Measurements from ENCODE around the gene PRKG1.

PRKG1 gene

DNA sequence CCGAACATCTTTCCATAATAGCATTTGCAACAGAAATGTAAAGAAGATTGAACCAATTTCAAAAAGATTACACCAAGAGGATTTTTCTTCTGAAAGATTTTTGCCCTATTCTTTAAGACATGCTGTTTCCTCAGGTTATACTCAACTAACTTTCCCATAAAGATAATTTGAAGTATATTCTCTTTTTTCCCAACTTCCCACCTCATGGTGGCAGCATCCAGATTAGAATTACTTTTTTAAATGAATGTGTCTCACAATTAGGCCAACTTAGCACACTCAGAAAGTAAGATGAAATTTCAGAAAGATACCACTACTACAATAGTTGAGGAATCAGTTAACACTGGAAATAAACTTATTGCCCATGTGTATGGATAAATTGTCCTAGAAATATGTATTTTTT, 803.3 kb downstream of the PRKG1 start:
- DNase-seq (no peak), ATAC-seq (no peak)
- no peaks in the 10 kb centered on the region for H3K9me3 Mint-ChIP-seq
- no peak overlapping the region for H3K27ac Mint-ChIP-seq
- H3K27me3 Mint-ChIP-seq: peaks cover 2% of the 10 kb centered on the region
- no peak overlapping the region for H3K4me3 Mint-ChIP-seq
- no peaks in the 10 kb centered on the region for H3K36me3 Mint-ChIP-seq (ENCODE audit: low read depth)
- peaks cover 14% of the 10 kb centered on the region for H3K4me1 Mint-ChIP-seq

DNA sequence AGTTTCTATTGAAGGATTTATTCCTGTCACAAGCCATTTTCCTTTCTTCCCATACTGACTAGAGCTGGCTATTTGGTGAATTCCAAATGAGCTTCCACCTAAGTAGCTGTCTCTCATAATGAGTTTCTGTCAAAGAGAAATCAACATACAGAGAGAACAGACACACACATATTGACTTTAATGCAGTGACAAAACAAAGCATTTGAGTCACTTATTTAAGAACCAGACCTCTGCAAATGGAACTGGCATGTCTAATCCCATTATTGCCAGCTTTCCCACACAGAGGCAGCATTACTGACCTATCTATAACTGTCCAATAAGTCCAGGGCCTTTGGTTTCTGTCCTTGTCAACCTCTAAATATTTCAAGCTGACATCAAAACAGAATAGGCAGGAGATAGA, 804.4 kb downstream of the PRKG1 start:
- ATAC-seq: no peak
- no peak for DNase-seq
- Mint-ChIP-seq H3K9me3 (no peaks in the 10 kb centered on the region), H3K27ac (no peak overlapping the region), H3K4me1 (peaks cover 14% of the 10 kb centered on the region), H3K27me3 (peaks cover 2% of the 10 kb centered on the region), H3K4me3 (no peak overlapping the region), H3K36me3 (ENCODE audit: low read depth) (no peaks in the 10 kb centered on the region)

DNA sequence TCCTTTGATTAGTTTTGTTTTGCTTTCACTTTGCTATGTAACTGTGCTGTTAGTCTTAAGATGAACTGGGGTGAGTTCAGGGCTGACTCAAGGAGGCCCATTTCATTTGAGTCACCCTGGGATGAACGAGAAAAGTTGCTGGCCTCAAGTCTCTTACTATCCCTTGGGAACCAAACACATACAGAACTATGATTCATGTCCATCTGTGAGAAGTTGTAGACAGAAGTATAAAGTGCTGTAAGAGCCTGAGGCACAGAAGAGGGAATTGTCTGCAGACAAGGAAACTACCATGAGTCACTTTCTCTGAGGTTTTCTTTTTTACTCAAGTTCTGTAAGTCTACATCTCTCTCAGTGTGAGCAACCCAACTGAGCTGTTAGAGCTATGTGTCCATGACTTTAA, 805.0 kb downstream of the PRKG1 start:
- Mint-ChIP-seq H3K4me1 (peaks cover 14% of the 10 kb centered on the region), H3K4me3 (no peak overlapping the region), H3K27ac (peak overlapping the region; percentile 50), H3K36me3 (ENCODE audit: low read depth) (no peaks in the 10 kb centered on the region), H3K9me3 (no peaks in the 10 kb centered on the region), H3K27me3 (peaks cover 2% of the 10 kb centered on the region)
- ATAC-seq: peak; percentile 92
- no peak for DNase-seq

DNA sequence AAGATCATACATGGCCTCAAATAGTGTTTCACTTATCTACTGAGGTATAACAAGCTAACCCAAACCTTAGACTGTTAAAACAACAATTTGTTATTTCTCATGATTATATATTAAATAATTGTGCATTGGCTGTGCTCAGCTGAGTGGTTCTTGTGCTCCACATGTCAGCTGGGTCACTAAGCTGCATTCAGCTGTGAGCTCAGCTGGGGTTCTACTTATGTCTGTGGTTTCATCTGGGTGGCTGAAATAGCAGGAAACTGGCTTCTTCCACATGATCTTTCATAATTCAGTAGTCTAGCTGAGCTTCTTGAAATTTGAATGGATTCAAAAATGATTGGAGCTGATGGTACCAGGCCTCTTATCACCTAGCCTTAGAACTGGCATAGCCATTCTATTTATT, 806.9 kb downstream of the PRKG1 start:
- no peak for ATAC-seq
- H3K27me3 Mint-ChIP-seq: no peaks in the 10 kb centered on the region
- no peak for DNase-seq
- no peak overlapping the region for H3K4me3 Mint-ChIP-seq
- peaks cover 3% of the 10 kb centered on the region for H3K9me3 Mint-ChIP-seq
- no peak overlapping the region for H3K27ac Mint-ChIP-seq
- no peaks in the 10 kb centered on the region for H3K36me3 Mint-ChIP-seq (ENCODE audit: low read depth)
- peaks cover 14% of the 10 kb centered on the region for H3K4me1 Mint-ChIP-seq

DNA sequence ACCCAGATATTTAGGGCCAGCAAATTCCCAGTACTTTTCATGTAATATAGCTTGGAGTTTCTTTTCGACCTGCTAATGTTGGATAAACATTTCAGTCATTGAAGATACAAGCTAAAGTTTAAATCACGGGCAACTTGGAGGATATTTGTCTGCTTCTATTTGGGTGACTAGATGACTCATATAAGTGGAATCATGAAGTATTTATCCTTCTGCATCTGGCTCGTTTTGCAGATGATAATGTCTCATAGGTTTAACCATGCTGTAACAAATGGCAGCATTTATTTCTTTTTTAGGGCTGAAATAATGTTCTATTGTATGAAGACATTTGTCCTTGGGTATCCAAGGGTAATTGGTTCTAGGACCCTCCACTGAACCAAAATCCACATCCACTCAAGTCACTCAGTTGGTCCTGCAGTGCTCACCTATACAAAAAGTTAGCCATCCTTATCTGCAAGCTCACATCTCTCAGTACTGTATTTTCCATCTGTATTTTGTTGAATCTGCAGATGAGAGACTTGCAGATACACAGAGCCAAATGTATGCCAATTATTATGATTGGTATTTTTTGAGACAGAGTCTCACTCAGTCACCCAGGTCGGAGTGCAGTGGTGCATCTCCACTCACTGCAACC, 812.3 kb downstream of the PRKG1 start:
- ATAC-seq (no peak), DNase-seq (no peak)
- H3K36me3 Mint-ChIP-seq (ENCODE audit: low read depth): no peaks in the 10 kb centered on the region
- no peaks in the 10 kb centered on the region for H3K4me1 Mint-ChIP-seq
- H3K27me3 Mint-ChIP-seq: no peaks in the 10 kb centered on the region
- H3K27ac Mint-ChIP-seq: no peak overlapping the region
- H3K9me3 Mint-ChIP-seq: peaks cover 3% of the 10 kb centered on the region
- H3K4me3 Mint-ChIP-seq: no peak overlapping the region

DNA sequence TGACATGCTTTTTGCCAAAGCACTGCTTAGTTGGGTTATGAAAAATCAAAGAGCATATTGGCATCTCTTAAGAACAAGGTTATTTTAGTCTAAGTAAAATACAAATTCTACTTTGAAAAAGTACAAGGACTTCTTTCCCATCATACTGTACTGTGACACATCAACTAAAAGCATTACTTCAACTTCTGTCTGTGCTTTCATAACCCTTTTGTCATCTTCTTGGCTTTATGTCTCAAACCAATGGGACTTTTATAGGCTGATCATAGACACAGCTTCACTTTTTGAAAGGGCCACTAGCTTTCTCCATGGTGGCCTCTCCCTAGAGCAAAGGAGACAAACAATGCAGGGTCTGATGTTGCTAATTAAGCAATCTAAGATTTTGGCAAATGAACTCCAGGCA, 814.0 kb downstream of the PRKG1 start:
- DNase-seq (no peak), ATAC-seq (no peak)
- H3K27me3 Mint-ChIP-seq: no peaks in the 10 kb centered on the region
- no peak overlapping the region for H3K4me3 Mint-ChIP-seq
- H3K36me3 Mint-ChIP-seq (ENCODE audit: low read depth): no peaks in the 10 kb centered on the region
- H3K4me1 Mint-ChIP-seq: no peaks in the 10 kb centered on the region
- no peak overlapping the region for H3K27ac Mint-ChIP-seq
- peaks cover 3% of the 10 kb centered on the region for H3K9me3 Mint-ChIP-seq

DNA sequence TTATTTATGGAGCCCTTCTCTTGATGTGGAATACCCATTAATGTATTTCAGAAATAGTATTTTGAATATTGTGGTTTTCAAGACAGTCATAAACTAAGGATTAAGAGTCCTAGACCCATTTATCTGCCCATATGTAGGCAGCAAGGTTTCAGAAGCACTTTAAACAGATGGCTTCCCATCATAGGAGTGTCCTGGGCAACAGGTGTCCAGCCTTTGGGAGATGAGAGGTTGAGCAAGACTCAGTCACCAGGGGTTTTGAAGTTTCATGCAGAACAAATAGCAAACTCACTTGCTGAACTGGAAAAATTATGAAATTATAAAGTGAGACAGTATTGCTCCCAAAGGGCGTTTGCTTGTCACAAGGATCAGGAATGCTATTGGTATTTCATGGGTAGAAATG, 818.0 kb downstream of the PRKG1 start:
- ATAC-seq (no peak), DNase-seq (no peak)
- H3K4me1 Mint-ChIP-seq: no peaks in the 10 kb centered on the region
- H3K4me3 Mint-ChIP-seq: no peak overlapping the region
- no peaks in the 10 kb centered on the region for H3K27me3 Mint-ChIP-seq
- no peak overlapping the region for H3K27ac Mint-ChIP-seq
- H3K9me3 Mint-ChIP-seq: no peaks in the 10 kb centered on the region
- no peaks in the 10 kb centered on the region for H3K36me3 Mint-ChIP-seq (ENCODE audit: low read depth)

DNA sequence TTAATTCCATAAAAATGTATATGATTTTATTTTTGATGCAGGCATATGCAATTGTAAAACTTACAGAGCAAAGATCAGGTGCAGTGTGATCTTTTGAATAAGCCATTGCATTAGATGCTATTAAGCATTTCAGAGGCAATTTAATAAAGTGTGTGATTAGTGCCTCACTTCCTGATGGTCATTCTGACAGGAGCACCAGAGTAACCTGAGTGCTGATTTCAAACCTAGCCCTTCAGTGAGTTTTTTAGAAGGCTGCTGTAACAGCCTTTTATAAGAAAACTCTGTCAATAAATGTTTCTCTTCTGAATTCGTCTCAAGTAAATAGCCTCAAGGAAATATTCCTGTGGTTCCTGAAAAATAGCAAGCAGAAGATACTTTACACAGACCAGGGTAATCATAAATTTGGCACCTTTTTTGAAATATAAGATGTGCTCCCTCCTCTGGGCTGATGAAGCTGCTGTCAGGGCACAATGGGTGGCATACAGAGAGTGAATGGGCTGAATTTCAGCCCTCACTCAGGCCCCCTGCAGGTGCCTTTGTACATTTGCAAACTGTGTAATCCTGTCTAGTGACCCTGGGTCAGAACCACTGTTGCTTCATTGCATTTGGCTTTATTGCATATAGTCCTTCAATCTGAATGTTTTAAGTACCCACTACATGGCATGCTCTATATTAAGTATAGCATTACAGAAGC, 818.8 kb downstream of the PRKG1 start:
- no peak for ATAC-seq

DNA sequence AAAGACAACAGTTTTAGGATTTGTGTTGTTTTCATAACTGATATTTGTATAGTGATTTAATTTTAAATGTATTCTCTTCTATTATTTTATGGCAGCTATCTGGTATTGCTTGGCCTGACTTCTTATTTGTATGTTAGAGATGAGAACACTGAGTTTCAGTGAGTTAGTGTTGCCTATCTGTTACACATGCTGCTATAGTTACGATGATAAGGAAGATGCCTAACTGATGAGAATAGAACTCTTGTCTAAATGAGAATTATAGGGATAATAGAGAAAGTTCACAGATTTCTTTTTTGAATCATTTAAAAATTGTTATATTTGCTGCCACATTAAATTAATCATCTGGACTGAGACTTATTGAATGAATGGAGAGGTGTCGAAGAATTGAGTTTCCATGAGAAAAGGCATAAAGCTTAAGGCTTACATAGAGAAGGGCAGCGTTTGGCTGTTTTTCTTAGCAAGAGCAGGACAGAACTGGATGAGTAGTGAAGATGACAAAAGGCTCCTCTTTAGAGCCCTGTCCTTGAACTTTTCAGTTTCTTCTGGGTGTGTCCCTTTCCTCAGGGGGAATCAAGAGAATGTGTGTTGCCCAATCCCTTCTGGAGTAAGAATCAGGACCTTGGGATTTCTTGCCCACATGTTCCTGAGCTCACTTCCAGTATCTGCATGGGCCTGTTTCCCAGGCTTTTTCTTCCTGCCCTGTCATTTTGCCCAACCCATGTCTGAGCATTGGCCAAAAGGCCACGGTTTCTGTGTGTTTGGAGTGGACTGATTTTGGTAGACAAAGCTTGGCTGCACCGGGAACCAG, 820.7 kb downstream of the PRKG1 start:
- H3K27ac Mint-ChIP-seq: no peak overlapping the region
- no peaks in the 10 kb centered on the region for H3K4me1 Mint-ChIP-seq
- DNase-seq (no peak), ATAC-seq (no peak)
- H3K27me3 Mint-ChIP-seq: no peaks in the 10 kb centered on the region
- H3K36me3 Mint-ChIP-seq (ENCODE audit: low read depth): no peaks in the 10 kb centered on the region
- no peak overlapping the region for H3K4me3 Mint-ChIP-seq
- no peaks in the 10 kb centered on the region for H3K9me3 Mint-ChIP-seq

More for the DNA sequence above, 818.8 kb downstream of the PRKG1 start:
- Mint-ChIP-seq H3K4me1 (no peaks in the 10 kb centered on the region), H3K27me3 (no peaks in the 10 kb centered on the region), H3K9me3 (no peaks in the 10 kb centered on the region), H3K4me3 (no peak overlapping the region), H3K36me3 (ENCODE audit: low read depth) (no peaks in the 10 kb centered on the region), H3K27ac (no peak overlapping the region)
- no peak for DNase-seq

DNA sequence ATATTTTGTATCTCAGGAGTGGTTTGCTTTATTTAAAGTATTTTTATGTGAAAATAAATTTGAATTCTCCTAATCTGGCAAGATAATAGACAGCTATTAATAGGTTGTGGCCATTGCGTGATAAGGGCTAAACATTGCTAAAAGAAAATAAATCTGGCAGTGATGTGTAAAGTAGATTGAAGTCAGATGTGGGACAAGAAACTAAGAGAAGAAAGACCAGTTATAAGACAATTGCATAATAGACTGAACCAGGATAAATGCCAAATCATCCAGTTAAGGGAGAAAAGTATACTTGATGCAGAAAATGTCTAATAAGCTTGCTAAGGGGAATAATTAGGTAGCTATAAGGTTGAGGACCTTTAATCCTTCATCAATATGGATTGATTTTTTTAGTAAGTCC, 822.6 kb downstream of the PRKG1 start:
- no peaks in the 10 kb centered on the region for H3K36me3 Mint-ChIP-seq (ENCODE audit: low read depth)
- no peak overlapping the region for H3K4me3 Mint-ChIP-seq
- ATAC-seq: no peak
- H3K27ac Mint-ChIP-seq: no peak overlapping the region
- DNase-seq: no peak
- H3K27me3 Mint-ChIP-seq: no peaks in the 10 kb centered on the region
- no peaks in the 10 kb centered on the region for H3K4me1 Mint-ChIP-seq
- H3K9me3 Mint-ChIP-seq: no peaks in the 10 kb centered on the region

DNA sequence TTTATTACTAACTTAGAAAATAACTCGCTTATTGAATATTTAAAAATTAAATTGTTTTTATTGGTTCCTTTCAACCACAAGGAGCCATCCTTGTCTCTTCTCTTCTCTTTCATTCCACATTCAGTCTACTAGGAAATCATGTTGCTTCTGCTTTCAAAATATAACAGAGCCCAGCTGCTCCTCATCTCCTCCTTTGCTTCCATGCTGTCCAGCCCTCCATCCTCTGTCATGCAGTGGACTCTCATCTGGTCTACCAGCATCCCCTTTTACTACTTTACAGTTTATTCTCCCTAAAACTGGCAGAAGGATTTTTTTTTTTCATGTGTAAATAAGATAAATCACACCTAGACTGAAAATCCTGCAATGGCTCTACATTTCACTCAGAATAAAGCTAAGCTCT, 823.3 kb downstream of the PRKG1 start:
- Mint-ChIP-seq H3K36me3 (ENCODE audit: low read depth) (no peaks in the 10 kb centered on the region), H3K4me1 (no peaks in the 10 kb centered on the region), H3K27ac (no peak overlapping the region), H3K4me3 (no peak overlapping the region), H3K9me3 (no peaks in the 10 kb centered on the region), H3K27me3 (no peaks in the 10 kb centered on the region)
- no peak for DNase-seq
- ATAC-seq: no peak

DNA sequence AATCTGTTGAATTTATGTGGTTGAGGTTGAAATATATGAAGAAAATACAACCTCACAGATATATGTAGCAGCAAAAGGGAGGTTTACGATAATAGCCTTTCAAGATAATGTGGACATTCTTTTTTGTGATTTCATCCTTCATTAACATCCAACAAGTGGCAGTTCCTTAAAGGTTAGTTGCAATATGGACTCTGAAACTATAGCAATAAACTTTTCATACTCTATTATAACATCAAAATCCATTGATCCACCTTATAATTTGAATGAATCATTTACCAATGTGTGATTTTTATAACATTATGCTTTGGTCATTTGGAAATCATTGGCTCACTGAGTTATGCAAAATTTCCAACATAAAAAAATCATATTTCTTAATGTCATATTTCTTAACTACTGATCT, 825.9 kb downstream of the PRKG1 start:
- H3K4me1 Mint-ChIP-seq: no peaks in the 10 kb centered on the region
- ATAC-seq (no peak), DNase-seq (no peak)
- no peak overlapping the region for H3K27ac Mint-ChIP-seq
- no peaks in the 10 kb centered on the region for H3K27me3 Mint-ChIP-seq
- no peaks in the 10 kb centered on the region for H3K9me3 Mint-ChIP-seq
- H3K36me3 Mint-ChIP-seq (ENCODE audit: low read depth): no peaks in the 10 kb centered on the region
- H3K4me3 Mint-ChIP-seq: no peak overlapping the region

DNA sequence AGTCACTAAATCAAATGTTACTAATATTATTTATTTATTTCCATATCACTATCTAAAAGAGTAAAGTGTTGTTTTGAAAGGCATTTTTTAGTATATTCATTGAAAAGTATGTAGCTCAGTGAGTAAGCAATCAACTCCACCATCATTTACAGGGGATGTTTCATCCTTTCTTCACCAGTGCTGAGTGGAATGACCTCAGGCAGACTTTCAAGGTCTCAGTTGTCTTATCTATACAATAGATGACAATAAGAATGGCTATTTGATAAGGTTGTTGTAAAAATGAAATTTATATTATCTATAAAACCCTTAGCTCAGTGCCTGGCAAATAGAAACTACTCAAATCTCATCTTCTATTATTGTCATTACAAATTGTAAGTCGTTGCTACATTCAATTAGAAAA, 829.4 kb downstream of the PRKG1 start:
- no peak overlapping the region for H3K4me3 Mint-ChIP-seq
- no peak for DNase-seq
- H3K27ac Mint-ChIP-seq: no peak overlapping the region
- no peaks in the 10 kb centered on the region for H3K9me3 Mint-ChIP-seq
- H3K4me1 Mint-ChIP-seq: no peaks in the 10 kb centered on the region
- no peaks in the 10 kb centered on the region for H3K36me3 Mint-ChIP-seq (ENCODE audit: low read depth)
- no peaks in the 10 kb centered on the region for H3K27me3 Mint-ChIP-seq
- ATAC-seq: no peak

DNA sequence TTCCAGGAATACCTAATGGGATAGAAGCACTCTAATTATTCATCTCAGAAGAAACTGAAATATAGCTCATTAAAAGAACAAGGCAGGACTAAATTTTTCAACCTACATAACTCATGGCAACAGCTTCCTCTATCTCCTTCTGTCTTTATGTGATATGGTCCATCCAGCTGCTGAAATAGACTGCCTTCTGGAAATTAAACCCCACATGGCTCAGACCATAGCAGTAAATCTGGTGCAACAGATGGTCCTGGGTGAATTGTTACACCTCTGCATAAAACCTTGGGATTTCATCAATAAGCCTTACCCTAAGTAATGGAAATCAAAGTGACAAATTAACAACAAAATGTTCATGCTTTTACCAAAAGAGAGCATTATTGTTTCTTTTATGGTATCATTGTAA, 830.7 kb downstream of the PRKG1 start:
- Mint-ChIP-seq H3K4me1 (no peaks in the 10 kb centered on the region), H3K27me3 (peaks cover 1% of the 10 kb centered on the region), H3K27ac (no peak overlapping the region), H3K9me3 (no peaks in the 10 kb centered on the region), H3K4me3 (no peak overlapping the region), H3K36me3 (ENCODE audit: low read depth) (no peaks in the 10 kb centered on the region)
- ATAC-seq (no peak), DNase-seq (no peak)

DNA sequence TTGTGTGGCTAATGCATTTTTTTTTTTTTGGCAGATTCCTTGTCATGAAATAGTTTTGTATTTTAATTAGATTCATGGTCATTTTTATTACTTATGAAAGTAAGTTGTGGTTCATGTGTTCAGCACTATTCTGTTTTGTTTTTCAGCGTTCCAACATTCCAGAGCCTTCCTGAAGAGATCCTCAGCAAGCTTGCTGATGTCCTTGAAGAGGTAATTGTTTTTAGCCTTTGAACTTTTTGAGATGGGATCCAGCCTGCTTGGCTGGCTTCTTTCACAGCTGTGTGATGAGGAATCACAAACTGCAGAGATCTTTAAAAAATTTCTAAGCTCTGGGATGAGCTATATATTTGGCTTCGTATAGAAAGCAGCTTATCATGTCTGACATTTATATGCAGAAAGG, 833.1 kb downstream of the PRKG1 start:
- H3K9me3 Mint-ChIP-seq: no peaks in the 10 kb centered on the region
- H3K36me3 Mint-ChIP-seq (ENCODE audit: low read depth): no peaks in the 10 kb centered on the region
- H3K27ac Mint-ChIP-seq: no peak overlapping the region
- no peak overlapping the region for H3K4me3 Mint-ChIP-seq
- ATAC-seq: no peak
- H3K27me3 Mint-ChIP-seq: peaks cover 1% of the 10 kb centered on the region
- no peak for DNase-seq
- H3K4me1 Mint-ChIP-seq: no peaks in the 10 kb centered on the region

All from activated naive CD8-positive, alpha-beta T cell treated with anti-CD3 and anti-CD28 coated beads, Interleukin-2, amount 50 U/mL, for 24 hours (primary cell).